ENCODE results near the gene VAPB.

DNA sequence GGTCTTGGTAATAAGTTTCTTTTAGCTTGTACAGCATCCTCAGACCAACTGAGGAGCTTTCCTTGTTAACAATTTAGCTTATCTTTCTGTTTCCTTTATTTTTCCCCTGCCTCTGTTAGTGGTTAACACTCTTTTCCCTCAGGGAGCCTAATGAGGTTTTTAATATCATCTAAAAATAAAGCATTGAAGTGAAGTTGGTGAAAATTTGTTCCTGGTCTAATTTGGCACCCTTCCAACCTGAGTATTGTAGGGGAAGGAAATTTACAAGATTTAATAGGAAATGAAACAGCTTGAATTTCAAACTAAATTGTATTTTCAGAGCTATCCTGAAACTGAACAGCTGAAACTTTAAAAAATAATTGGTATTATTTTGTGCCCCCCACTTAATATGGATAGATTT is 28.1 kb upstream of the VAPB start:
- no peak for TF ChIP-seq TAF1 (IDR thresholded peaks at IDR 0.05; ENCODE audit: low read depth)
- TF ChIP-seq, protein P1, sequence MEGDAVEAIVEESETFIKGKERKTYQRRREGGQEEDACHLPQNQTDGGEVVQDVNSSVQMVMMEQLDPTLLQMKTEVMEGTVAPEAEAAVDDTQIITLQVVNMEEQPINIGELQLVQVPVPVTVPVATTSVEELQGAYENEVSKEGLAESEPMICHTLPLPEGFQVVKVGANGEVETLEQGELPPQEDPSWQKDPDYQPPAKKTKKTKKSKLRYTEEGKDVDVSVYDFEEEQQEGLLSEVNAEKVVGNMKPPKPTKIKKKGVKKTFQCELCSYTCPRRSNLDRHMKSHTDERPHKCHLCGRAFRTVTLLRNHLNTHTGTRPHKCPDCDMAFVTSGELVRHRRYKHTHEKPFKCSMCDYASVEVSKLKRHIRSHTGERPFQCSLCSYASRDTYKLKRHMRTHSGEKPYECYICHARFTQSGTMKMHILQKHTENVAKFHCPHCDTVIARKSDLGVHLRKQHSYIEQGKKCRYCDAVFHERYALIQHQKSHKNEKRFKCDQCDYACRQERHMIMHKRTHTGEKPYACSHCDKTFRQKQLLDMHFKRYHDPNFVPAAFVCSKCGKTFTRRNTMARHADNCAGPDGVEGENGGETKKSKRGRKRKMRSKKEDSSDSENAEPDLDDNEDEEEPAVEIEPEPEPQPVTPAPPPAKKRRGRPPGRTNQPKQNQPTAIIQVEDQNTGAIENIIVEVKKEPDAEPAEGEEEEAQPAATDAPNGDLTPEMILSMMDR (IDR thresholded peaks at IDR 0.05; ENCODE audit: poor library complexity, severe bottlenecking), result no peak
- TF ChIP-seq EZH2 (IDR thresholded peaks at IDR 0.05; ENCODE audit: borderline replicate concordance, insufficient read depth, low read length, poor library complexity, severe bottlenecking), result no peak
- TF ChIP-seq EP300 (conservative IDR thresholded peaks at IDR 0.05; ENCODE audit: poor library complexity, severe bottlenecking), result no peak
- TF ChIP-seq MXI1 (conservative IDR thresholded peaks at IDR 0.05; ENCODE audit: poor library complexity, severe bottlenecking), result no peak
- no peak for TF ChIP-seq POLR2AphosphoS5 (IDR thresholded peaks at IDR 0.05)
- TF ChIP-seq RAD21 (conservative IDR thresholded peaks at IDR 0.05), result no peak
- TF ChIP-seq, protein P2, sequence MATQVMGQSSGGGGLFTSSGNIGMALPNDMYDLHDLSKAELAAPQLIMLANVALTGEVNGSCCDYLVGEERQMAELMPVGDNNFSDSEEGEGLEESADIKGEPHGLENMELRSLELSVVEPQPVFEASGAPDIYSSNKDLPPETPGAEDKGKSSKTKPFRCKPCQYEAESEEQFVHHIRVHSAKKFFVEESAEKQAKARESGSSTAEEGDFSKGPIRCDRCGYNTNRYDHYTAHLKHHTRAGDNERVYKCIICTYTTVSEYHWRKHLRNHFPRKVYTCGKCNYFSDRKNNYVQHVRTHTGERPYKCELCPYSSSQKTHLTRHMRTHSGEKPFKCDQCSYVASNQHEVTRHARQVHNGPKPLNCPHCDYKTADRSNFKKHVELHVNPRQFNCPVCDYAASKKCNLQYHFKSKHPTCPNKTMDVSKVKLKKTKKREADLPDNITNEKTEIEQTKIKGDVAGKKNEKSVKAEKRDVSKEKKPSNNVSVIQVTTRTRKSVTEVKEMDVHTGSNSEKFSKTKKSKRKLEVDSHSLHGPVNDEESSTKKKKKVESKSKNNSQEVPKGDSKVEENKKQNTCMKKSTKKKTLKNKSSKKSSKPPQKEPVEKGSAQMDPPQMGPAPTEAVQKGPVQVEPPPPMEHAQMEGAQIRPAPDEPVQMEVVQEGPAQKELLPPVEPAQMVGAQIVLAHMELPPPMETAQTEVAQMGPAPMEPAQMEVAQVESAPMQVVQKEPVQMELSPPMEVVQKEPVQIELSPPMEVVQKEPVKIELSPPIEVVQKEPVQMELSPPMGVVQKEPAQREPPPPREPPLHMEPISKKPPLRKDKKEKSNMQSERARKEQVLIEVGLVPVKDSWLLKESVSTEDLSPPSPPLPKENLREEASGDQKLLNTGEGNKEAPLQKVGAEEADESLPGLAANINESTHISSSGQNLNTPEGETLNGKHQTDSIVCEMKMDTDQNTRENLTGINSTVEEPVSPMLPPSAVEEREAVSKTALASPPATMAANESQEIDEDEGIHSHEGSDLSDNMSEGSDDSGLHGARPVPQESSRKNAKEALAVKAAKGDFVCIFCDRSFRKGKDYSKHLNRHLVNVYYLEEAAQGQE (IDR thresholded peaks at IDR 0.05; ENCODE audit: borderline replicate concordance), result no peak

All from neural cell (in vitro differentiated cells).